Measurements from ENCODE around the gene PLCE1.

GRCh38 chr10:94041206-94041605, 47.5 kb downstream of the PLCE1 start:
- no peak for TF ChIP-seq CTCF (CRISPR knock-in tag; IDR thresholded peaks at IDR 0.05)
- TF ChIP-seq STAT5B (CRISPR knock-in tag; IDR thresholded peaks at IDR 0.05), result no peak
- no peak for TF ChIP-seq ZFX (CRISPR knock-in tag; IDR thresholded peaks at IDR 0.05; ENCODE audit: low read depth)
- no peak for TF ChIP-seq BCLAF1 (IDR thresholded peaks at IDR 0.05)
- TF ChIP-seq HMG20A (CRISPR knock-in tag; IDR thresholded peaks at IDR 0.05; ENCODE audit: borderline replicate concordance), result no peak
- no peak for TF ChIP-seq SP1 (IDR thresholded peaks at IDR 0.05)
- no peak for TF ChIP-seq SP1 (CRISPR knock-in tag; IDR thresholded peaks at IDR 0.05)
